GM19455 (cell line): ENCODE results near the gene ZNF793.

ENCODE experiments used
- ATAC-seq: cut with Tn5 transposase; IDR thresholded peaks from one replicate; pipeline ENCODE4 v1.9.1; 2021; ENCODE audit not compliant: unreplicated experiment

ZNF793 gene

DNA sequence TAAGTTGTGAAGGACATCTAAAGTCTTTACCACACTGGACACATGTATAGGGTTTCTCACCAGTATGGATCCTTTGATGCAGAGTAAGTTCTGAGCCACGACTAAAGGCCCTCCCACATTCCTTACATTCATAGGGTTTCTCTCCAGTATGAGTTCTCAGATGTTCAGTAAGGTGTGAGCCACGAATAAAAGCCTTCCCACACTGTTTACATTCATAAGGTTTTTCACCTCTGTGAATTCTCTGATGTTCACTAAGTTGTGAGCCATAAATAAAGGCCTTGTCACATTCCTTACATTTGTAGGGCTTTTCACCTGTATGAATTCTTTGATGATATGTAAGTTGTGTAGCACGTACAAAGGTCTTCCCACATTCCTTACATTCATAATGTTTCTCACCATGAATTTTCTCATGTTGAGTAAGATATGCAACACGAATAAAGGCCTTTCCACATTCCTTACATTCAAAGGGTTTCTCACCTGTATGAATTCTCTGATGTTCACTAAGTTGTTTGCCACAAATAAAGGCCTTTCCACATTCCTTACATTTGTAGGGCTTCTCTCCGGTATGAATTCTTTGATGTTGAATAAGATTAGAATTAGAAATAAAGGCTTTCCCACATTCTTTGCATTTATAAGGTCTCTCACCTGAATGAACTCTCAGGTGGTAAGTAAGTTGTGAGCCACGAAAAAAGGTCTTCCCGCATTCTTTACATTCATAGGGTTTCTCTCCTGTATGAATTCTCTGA lies 58.1 kb downstream of the ZNF793 start:
- ATAC-seq, result no peak

DNA sequence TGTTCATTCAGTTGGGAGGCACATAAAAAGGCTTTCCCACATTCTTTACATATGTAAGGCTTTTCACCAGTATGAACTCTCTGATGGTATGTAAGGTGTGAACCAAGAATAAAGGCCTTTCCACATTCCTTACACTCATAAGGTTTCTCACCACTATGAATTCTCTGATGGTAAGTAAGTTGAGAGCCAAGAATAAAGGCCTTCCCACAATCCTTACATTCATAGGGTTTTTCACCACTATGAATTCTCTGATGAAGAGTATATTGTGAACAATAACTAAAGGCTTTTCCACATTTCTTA lies 58.6 kb downstream of the ZNF793 start:
- ATAC-seq, result no peak

DNA sequence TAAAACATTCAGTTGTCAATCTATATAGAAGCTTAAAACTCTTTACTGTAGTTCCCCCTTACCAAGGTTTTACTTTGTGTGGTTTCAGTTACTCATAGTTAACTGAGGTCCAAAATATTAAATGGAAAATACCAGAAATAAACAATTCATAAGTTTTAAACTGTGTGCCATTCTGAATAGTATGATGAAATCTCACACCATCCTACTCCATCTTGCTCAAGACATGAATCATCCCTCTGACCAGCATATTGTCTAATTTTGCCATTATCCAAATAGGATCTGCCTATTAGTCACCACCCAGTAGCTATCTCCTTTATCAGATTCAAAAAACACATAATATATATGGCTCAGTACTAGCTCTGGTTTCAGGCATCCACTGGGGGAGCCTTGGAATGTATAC lies 65.5 kb downstream of the ZNF793 start:
- ATAC-seq, result no peak

DNA sequence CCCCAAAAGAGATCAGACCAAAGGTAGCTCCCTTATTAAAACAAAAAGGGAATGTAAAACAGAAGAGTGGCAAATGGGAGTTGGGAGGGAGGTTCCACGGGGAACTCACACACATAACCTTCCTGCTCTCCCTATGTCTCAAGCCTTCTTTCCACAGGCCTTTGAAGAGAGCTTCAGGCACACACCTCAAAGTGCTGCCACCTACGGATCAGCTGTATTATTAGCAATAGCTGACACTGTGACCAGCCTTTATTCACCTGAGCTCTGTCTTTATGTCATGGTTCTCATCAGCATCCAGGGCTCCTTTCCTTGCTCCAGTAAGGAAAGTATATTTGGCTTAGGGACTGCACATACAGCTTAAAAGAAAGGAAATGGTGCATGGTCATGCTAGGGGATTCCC lies 76.6 kb downstream of the ZNF793 start:
- ATAC-seq, result no peak
